Neural progenitor cell (in vitro differentiated cells): ENCODE data around the gene TOR3A. TPM values are rescaled to one million over a fixed set of nuclear protein-coding genes. Genes with fewer than 3 reads are reported as not detected.

Experiments used
- DNase-seq: peaks from one replicate; pipeline ENCODE4 v3.0.0-alpha.2; 2016; ENCODE audit warnings: low spot score
- H2AFZ ChIP-seq: fragments of 200-600 bp; sonication (generic); replicated peaks from 2 replicates; pipeline ENCODE4 v1.6.1; 2016; ENCODE audit warnings: antibody characterized with exemption
- H3F3A ChIP-seq: fragments of 200-600 bp; sonication (generic); 2 replicates; pipeline ENCODE4 v1.6.1; 2016; ENCODE audit warnings: antibody characterized with exemption, low read depth
- H3K27ac ChIP-seq: fragments of 200-600 bp; sonication (generic); 2 replicates; pipeline ENCODE4 v1.5.1; 2016; ENCODE audit warnings: mild to moderate bottlenecking
- H3K27me3 ChIP-seq: fragments of 200-600 bp; sonication (generic); 2 replicates; pipeline ENCODE4 v1.6.1; 2016; ENCODE audit warnings: mild to moderate bottlenecking, moderate library complexity
- H3K36me3 ChIP-seq: fragments of 200-600 bp; sonication (generic); 2 replicates; pipeline ENCODE4 v1.5.1; 2016
- H3K4me1 ChIP-seq: fragments of 200-600 bp; sonication (generic); 2 replicates; pipeline ENCODE4 v1.6.1; 2016; ENCODE audit warnings: mixed run types
- H3K4me2 ChIP-seq: fragments of 200-600 bp; sonication (generic); 2 replicates; pipeline ENCODE4 v1.6.1; 2016
- H3K4me3 ChIP-seq: fragments of 200-600 bp; sonication (generic); 2 replicates; pipeline ENCODE4 v1.5.1; 2016
- H3K79me2 ChIP-seq: fragments of 200-600 bp; sonication (generic); 2 replicates; pipeline ENCODE4 v1.6.1; 2016; ENCODE audit warnings: low read depth
- H3K9ac ChIP-seq: fragments of 200-600 bp; sonication (generic); 2 replicates; pipeline ENCODE4 v1.6.1; 2016
- H3K9me3 ChIP-seq: fragments of 200-600 bp; sonication (generic); 2 replicates; pipeline ENCODE4 v1.5.1; 2016; ENCODE audit warnings: low read depth
- H4K20me1 ChIP-seq: fragments of 200-600 bp; sonication (generic); 2 replicates; pipeline ENCODE4 v1.6.1; 2016; ENCODE audit warnings: low read depth
- H3K27ac Mint-ChIP-seq: 3 replicates; pipeline ENCODE4 v1.8.0; 2021; ENCODE audit warnings: mixed read lengths
- H3K27me3 Mint-ChIP-seq: 2 replicates; pipeline ENCODE4 v1.8.0; 2022; ENCODE audit warnings: low read depth, mild to moderate bottlenecking, inconsistent platforms, moderate library complexity, mixed read lengths; ENCODE audit not compliant: insufficient read depth
- H3K36me3 Mint-ChIP-seq: 3 replicates; pipeline ENCODE4 v1.8.0; 2021; ENCODE audit warnings: mixed read lengths
- H3K4me1 Mint-ChIP-seq: 3 replicates; pipeline ENCODE4 v1.8.0; 2021; ENCODE audit warnings: mixed read lengths
- H3K4me3 Mint-ChIP-seq: 3 replicates; pipeline ENCODE4 v1.8.0; 2021; ENCODE audit warnings: mild to moderate bottlenecking, moderate library complexity, mixed read lengths
- H3K9me3 Mint-ChIP-seq: 3 replicates; pipeline ENCODE4 v1.8.0; 2020; ENCODE audit warnings: mixed read lengths
- CTCF ChIP-seq: fragments of 200-600 bp; sonication (generic); IDR thresholded peaks from 2 replicates; pipeline ENCODE4 v1.5.1; 2017; ENCODE audit warnings: antibody characterized with exemption, mild to moderate bottlenecking
- EZH2 ChIP-seq: fragments of 200-600 bp; sonication (generic); IDR thresholded peaks from 2 replicates; pipeline ENCODE4 v1.6.1; 2017; ENCODE audit warnings: antibody characterized with exemption, mild to moderate bottlenecking, moderate library complexity
- EZH2phosphoT487 ChIP-seq: fragments of 200-600 bp; sonication (generic); IDR thresholded peaks from 2 replicates; pipeline ENCODE4 v1.6.1; 2017; ENCODE audit warnings: antibody characterized with exemption
- total RNA-seq: library from RNA; depleted of rRNA; stranded (reverse); fragments of >200 nt; gene quantifications from 2 replicates; pipeline ENCODE4 v1.2.3, GENCODE V29; 2015; ENCODE audit warnings: low replicate concordance

The TOR3A gene
- total RNA-seq, 1 donor from 2014 or later: 18.2 TPM

DNA sequence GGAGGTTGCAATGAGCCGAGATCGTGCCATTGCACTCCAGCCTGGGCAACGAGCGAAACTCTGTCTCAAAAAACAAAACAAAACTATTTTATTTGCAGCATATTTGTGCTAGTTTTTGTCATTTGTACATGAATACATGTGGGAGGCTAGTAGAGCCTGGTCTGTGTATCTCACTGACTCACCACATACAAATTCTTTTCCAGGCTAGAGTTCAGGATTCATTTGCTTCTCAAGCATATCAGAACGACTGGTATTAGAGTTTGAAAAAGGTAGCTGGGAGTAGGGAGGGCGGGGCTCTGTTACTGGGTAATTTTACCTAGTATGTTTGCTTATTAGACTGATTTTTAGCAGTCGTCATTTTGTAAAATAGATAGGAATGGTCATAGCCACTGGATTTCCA is 4.5 kb upstream of the TOR3A start:
- Histone ChIP-seq H2AFZ (no peak overlapping the region), H3K9me3 (no peaks in the 10 kb centered on the region), H3K27me3 (no peaks in the 10 kb centered on the region), H4K20me1 (no peaks in the 10 kb centered on the region), H3K4me2 (no peak overlapping the region), H3K36me3 (no peaks in the 10 kb centered on the region), H3F3A (peaks cover 12% of the 10 kb centered on the region), H3K4me3 (no peak overlapping the region), H3K4me1 (no peaks in the 10 kb centered on the region), H3K27ac (no peak overlapping the region), H3K79me2 (no peaks in the 10 kb centered on the region), H3K9ac (no peak overlapping the region)
- H3K4me1 Mint-ChIP-seq: peaks cover 10% of the 10 kb centered on the region
- no peak for DNase-seq
- no peaks in the 10 kb centered on the region for H3K9me3 Mint-ChIP-seq
- H3K27ac Mint-ChIP-seq: no peak overlapping the region
- peaks cover 9% of the 10 kb centered on the region for H3K36me3 Mint-ChIP-seq
- no peak overlapping the region for H3K4me3 Mint-ChIP-seq
- peaks cover 3% of the 10 kb centered on the region for H3K27me3 Mint-ChIP-seq
- TF ChIP-seq EZH2phosphoT487 (no peak), CTCF (no peak), EZH2 (no peak)

DNA sequence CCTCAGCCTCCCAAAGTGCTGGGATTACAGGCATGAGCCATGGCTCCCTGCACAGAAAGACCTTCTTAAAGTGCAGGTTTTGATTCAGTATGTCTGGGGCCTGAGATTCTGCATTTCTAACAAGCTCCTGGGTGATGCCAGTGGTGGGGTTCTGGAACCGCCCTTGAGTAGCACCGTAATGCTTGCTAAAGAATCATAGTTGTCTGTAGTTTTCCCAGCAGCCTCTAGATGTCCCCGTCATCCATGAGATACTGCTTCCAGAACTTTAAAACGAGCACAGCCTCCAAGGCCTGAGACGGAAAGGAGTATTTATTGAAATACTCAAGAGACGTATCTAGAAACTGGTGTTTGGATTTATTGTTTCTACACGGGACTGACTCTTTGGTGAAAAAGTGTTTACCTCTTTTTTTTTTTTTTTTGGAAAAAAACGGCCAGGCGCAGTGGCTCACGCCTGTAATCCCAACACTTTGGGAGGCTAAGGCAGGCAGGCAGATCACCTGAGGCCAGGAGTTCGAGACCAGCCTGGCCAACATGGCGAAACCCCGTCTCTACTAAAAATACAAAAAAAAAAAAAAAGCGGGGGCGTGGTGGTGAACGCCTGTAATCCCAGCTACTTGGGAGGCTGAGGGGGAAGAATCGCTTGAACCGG is 2.6 kb upstream of the TOR3A start:
- H2AFZ ChIP-seq: no peak overlapping the region
- no peaks in the 10 kb centered on the region for H3K4me1 ChIP-seq
- peaks cover 12% of the 10 kb centered on the region for H3F3A ChIP-seq
- H3K9me3 ChIP-seq: no peaks in the 10 kb centered on the region
- TF ChIP-seq EZH2phosphoT487 (no peak), CTCF (peak; percentile 77), EZH2 (no peak)
- H3K4me3 ChIP-seq: no peak overlapping the region
- H3K79me2 ChIP-seq: no peaks in the 10 kb centered on the region
- peaks cover 3% of the 10 kb centered on the region for H3K27me3 Mint-ChIP-seq
- no peaks in the 10 kb centered on the region for H3K36me3 ChIP-seq
- no peak overlapping the region for H3K4me3 Mint-ChIP-seq
- H3K27me3 ChIP-seq: peaks cover 11% of the 10 kb centered on the region
- no peak overlapping the region for H3K27ac Mint-ChIP-seq
- H3K4me2 ChIP-seq: no peak overlapping the region
- no peak overlapping the region for H3K9ac ChIP-seq
- DNase-seq: peak; percentile 77
- peaks cover 18% of the 10 kb centered on the region for H3K4me1 Mint-ChIP-seq
- no peaks in the 10 kb centered on the region for H4K20me1 ChIP-seq
- no peak overlapping the region for H3K27ac ChIP-seq
- peaks cover 2% of the 10 kb centered on the region for H3K36me3 Mint-ChIP-seq
- no peaks in the 10 kb centered on the region for H3K9me3 Mint-ChIP-seq

DNA sequence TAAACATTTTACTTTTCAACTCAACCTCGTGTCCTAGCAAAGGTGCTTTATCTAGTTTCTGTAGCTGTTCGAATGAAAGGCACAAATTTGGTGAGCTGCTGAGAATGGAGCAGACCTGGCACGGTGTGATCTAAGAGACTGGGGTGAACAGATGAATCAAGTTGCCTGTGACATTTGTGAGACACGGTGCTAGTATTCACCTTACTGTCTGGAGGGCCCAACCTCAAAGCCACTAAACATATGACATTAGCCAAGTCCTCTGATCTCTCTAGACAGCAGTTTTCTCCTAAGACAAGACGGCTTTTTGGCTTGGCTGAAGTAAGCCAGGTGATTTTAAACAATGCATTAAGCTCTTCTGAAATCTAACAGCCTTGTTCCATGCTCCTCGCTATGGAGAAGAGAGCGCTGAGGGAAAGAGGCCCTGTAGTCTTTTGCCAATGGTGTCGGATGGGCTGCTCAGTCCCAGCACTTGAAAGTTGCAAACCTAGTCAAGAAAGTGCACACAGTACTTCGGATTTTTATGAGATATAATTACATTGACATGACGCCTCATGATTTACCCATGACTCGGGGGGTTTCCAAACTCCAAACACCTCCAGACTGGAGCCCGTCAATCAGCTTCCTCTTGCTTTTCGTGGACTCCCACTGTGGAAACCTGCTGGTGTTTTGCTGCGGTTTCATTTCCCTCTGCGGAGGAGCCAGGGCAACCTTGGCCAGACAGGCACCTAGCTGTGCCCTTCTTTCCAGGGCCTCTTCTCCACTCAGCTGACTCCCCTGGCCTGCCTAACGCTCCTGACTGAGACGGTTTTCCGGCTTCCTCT is 794 bp upstream of the TOR3A start:
- Histone ChIP-seq H3K27me3 (peaks cover 11% of the 10 kb centered on the region), H3K9ac (no peak overlapping the region), H3K9me3 (no peaks in the 10 kb centered on the region), H4K20me1 (no peaks in the 10 kb centered on the region), H2AFZ (peak overlapping the region; percentile 91), H3K27ac (no peak overlapping the region), H3K4me3 (peak overlapping the region; percentile 71), H3K4me2 (peak overlapping the region; percentile 90), H3K4me1 (no peaks in the 10 kb centered on the region), H3K36me3 (no peaks in the 10 kb centered on the region), H3K79me2 (no peaks in the 10 kb centered on the region), H3F3A (peaks cover 12% of the 10 kb centered on the region)
- peak overlapping the region; percentile 94 for H3K4me3 Mint-ChIP-seq
- peaks cover 1% of the 10 kb centered on the region for H3K36me3 Mint-ChIP-seq
- peaks cover 3% of the 10 kb centered on the region for H3K27me3 Mint-ChIP-seq
- peaks cover 18% of the 10 kb centered on the region for H3K4me1 Mint-ChIP-seq
- H3K27ac Mint-ChIP-seq: no peak overlapping the region
- H3K9me3 Mint-ChIP-seq: no peaks in the 10 kb centered on the region
- TF ChIP-seq EZH2phosphoT487 (no peak), CTCF (no peak), EZH2 (no peak)
- DNase-seq: peak; percentile 5
